ENCODE measurements around the gene MID1IP1. TPM values are rescaled to one million over a fixed set of nuclear protein-coding genes. Genes with fewer than 3 reads are reported as not detected.

The MID1IP1 gene
- total RNA-seq, 1 donor from 2014 or later = 32.7 TPM

GRCh38 chrX:38768079-38768478, 33.2 kb upstream of the MID1IP1 start:
- TF ChIP-seq, protein P1, sequence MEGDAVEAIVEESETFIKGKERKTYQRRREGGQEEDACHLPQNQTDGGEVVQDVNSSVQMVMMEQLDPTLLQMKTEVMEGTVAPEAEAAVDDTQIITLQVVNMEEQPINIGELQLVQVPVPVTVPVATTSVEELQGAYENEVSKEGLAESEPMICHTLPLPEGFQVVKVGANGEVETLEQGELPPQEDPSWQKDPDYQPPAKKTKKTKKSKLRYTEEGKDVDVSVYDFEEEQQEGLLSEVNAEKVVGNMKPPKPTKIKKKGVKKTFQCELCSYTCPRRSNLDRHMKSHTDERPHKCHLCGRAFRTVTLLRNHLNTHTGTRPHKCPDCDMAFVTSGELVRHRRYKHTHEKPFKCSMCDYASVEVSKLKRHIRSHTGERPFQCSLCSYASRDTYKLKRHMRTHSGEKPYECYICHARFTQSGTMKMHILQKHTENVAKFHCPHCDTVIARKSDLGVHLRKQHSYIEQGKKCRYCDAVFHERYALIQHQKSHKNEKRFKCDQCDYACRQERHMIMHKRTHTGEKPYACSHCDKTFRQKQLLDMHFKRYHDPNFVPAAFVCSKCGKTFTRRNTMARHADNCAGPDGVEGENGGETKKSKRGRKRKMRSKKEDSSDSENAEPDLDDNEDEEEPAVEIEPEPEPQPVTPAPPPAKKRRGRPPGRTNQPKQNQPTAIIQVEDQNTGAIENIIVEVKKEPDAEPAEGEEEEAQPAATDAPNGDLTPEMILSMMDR (IDR thresholded peaks at IDR 0.05) = peak; percentile 80
- H3K4me1 Mint-ChIP-seq (ENCODE audit: low read depth) = no peaks in the 10 kb centered on the region
- no peak overlapping the region for H3K4me3 Mint-ChIP-seq (ENCODE audit: unreplicated experiment)
- DNase-seq (ENCODE audit: low spot score) = no peak
- no peaks in the 10 kb centered on the region for H3K36me3 Mint-ChIP-seq (ENCODE audit: low read depth)
- no peak overlapping the region for H3K27ac Mint-ChIP-seq (ENCODE audit: unreplicated experiment)
- no peaks in the 10 kb centered on the region for H3K27me3 Mint-ChIP-seq (ENCODE audit: low read depth)
- H3K9me3 Mint-ChIP-seq (ENCODE audit: low read depth) = no peaks in the 10 kb centered on the region

DNA sequence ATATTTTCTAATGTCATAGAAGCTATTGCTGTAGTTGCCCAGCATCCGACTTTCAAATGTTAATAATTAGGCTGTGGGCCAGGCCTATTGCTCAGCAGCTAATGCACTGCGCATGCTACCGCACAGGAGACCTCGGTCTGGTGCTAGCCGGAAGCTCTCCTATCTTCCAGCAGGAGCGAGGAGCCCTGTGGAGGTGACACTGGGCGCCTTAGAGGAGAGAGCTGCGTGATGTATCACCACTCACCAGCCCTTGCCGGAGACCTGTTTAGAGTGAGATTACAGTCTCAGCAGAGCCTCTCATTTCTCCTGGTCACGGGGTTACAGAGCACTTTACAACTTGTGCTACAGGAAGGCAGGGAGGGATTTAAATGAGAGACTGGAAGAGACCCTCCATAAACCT, 31.1 kb upstream of the MID1IP1 start:
- Mint-ChIP-seq H3K27ac (ENCODE audit: unreplicated experiment) (no peak overlapping the region), H3K4me1 (ENCODE audit: low read depth) (no peaks in the 10 kb centered on the region), H3K4me3 (ENCODE audit: unreplicated experiment) (no peak overlapping the region), H3K36me3 (ENCODE audit: low read depth) (no peaks in the 10 kb centered on the region), H3K9me3 (ENCODE audit: low read depth) (no peaks in the 10 kb centered on the region), H3K27me3 (ENCODE audit: low read depth) (no peaks in the 10 kb centered on the region)
- no peak for DNase-seq (ENCODE audit: low spot score)
- TF ChIP-seq, protein P1 (IDR thresholded peaks at IDR 0.05) = no peak

GRCh38 chrX:38774249-38774648, 27.0 kb upstream of the MID1IP1 start:
- peaks cover 15% of the 10 kb centered on the region for H3K9me3 Mint-ChIP-seq (ENCODE audit: low read depth)
- H3K4me3 Mint-ChIP-seq (ENCODE audit: unreplicated experiment) = no peak overlapping the region
- DNase-seq (ENCODE audit: low spot score) = no peak
- H3K36me3 Mint-ChIP-seq (ENCODE audit: low read depth) = no peaks in the 10 kb centered on the region
- TF ChIP-seq, protein P1 (IDR thresholded peaks at IDR 0.05) = no peak
- H3K27ac Mint-ChIP-seq (ENCODE audit: unreplicated experiment) = no peak overlapping the region
- H3K4me1 Mint-ChIP-seq (ENCODE audit: low read depth) = no peaks in the 10 kb centered on the region
- H3K27me3 Mint-ChIP-seq (ENCODE audit: low read depth) = no peaks in the 10 kb centered on the region

DNA sequence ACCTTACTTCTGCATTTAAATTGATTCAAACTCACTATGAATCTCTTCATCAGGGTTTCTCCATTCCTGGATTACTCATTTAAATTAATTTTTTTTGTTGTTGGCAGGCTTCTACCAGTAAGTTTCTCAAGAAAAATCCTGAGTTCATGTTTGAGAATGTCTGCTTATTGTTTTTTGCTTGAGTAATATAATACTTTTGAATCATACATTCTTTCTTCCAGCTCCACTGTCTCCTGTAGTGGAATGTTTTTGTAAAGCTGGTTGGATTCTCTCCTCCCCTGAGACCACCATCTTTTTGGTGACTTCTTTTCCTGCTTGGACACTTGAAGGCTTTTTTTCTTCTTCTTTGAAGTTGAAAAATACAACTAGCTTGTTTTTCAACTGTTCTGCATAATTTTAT, 4.3 kb upstream of the MID1IP1 start:
- peaks cover 31% of the 10 kb centered on the region for H3K4me1 Mint-ChIP-seq (ENCODE audit: low read depth)
- peaks cover 6% of the 10 kb centered on the region for H3K9me3 Mint-ChIP-seq (ENCODE audit: low read depth)
- no peaks in the 10 kb centered on the region for H3K36me3 Mint-ChIP-seq (ENCODE audit: low read depth)
- TF ChIP-seq, protein P1 (IDR thresholded peaks at IDR 0.05) = no peak
- H3K4me3 Mint-ChIP-seq (ENCODE audit: unreplicated experiment) = no peak overlapping the region
- DNase-seq (ENCODE audit: low spot score) = no peak
- peak overlapping the region; percentile 39 for H3K27ac Mint-ChIP-seq (ENCODE audit: unreplicated experiment)
- H3K27me3 Mint-ChIP-seq (ENCODE audit: low read depth) = no peaks in the 10 kb centered on the region

GRCh38 chrX:38798956-38799355, 2.3 kb upstream of the MID1IP1 start:
- H3K36me3 Mint-ChIP-seq (ENCODE audit: low read depth) = no peaks in the 10 kb centered on the region
- peak overlapping the region; percentile 65 for H3K27ac Mint-ChIP-seq (ENCODE audit: unreplicated experiment)
- TF ChIP-seq, protein P1 (IDR thresholded peaks at IDR 0.05) = no peak
- no peak for DNase-seq (ENCODE audit: low spot score)
- peaks cover 43% of the 10 kb centered on the region for H3K4me1 Mint-ChIP-seq (ENCODE audit: low read depth)
- peaks cover 6% of the 10 kb centered on the region for H3K9me3 Mint-ChIP-seq (ENCODE audit: low read depth)
- no peak overlapping the region for H3K4me3 Mint-ChIP-seq (ENCODE audit: unreplicated experiment)
- no peaks in the 10 kb centered on the region for H3K27me3 Mint-ChIP-seq (ENCODE audit: low read depth)

Measured in chondrocyte (in vitro differentiated cells).